Inflammatory macrophage treated with lipopolysaccharide for 4 hours (primary cell): ENCODE measurements around the gene KAT5.
"Not testable (repeated sequence)": the region's sequence is repeated elsewhere in the genome, so short reads cannot be mapped to it uniquely, and the experiment has no call there.

Experiments used
- DNase-seq: peaks from one replicate; pipeline ENCODE4 v3.0.0-alpha.2; 2020

KAT5 gene

DNA sequence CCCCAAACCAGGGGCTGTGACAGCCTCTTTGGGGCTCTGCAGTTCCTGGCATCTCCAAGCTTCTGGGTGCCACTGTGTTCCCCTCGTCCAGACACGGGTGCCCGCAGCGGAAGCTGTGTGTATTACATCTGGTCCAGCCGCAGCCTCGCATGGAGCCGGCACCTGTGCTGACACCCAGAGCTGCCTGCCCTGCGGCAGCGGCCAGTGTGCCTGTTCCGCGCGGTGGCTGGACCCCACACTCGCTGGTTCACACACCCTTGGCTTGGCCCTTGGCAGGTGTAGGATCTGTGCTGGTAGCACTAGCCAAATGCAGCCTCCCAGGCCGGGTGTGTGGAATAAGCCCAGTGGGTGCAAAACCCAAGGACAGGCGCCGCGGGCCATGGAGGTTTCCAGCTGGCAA lies 33.0 kb downstream of the KAT5 start:
- no peak for DNase-seq

GRCh38 chr11:65762169-65762568 lies 50.1 kb downstream of the KAT5 start:
- DNase-seq: not testable (repeated sequence)

DNA sequence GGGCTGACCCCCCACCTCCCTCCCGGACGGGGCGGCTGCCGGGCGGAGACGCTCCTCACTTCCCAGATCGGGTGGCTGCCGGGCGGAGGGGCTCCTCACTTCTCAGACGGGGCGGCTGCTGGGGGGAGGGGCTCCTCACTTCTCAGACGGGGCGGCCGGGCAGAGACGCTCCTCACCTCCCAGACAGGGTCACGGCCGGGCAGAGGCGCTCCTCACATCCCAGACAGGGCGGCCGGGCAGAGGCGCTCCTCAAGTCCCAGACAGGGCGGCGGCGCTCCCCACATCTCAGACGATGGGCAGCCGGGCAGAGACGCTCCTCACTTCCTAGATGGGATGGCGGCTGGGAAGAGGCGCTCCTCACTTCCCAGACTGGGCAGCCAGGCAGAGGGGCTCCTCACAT lies 50.8 kb downstream of the KAT5 start:
- DNase-seq: not testable (repeated sequence)

GRCh38 chr11:65764434-65764833 lies 52.4 kb downstream of the KAT5 start:
- no peak for DNase-seq

DNA sequence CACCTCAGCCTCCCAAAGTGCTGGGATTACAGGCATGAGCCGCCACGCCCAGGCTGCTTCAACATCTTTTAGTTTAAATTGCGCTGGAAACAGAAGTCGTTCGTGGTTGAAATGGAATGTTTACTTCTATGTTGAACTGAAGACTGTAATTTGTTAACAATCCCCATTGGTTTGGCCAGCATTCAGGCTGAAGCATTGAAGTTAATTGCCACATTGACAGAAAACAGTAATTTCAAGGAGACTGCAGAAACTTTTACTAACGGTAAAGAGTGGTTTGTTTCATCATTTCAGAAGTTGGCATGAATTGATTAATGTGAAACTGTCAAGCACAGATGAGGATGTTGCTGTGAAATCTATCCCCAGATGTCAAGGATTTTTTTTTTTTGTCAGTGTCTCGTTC lies 54.5 kb downstream of the KAT5 start:
- peak; percentile 55 for DNase-seq

- no peak for DNase-seq
Measured at GRCh38 chr11:65767406-65767805, 55.4 kb downstream of the KAT5 start.

DNA sequence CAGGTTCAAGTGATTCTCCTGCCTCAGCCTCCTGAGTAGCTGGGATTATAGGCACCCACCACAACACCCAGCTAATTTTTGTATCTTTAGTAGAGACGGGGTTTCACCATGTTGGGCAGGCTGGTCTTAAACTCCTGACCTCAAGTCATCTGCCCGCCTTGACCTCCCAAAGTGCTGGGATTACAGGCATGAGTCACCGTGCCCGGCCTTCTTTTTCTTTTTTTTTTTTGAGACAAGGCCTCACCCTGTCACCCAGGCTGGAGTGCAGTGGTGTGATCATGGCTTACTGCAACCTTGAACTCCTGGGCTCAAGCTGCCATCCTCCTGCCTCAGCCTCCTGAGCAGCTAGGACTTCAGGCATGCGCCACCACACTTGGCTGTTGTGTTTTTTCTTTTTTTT lies 55.8 kb downstream of the KAT5 start:
- peak; percentile 69 for DNase-seq
